ENCODE results near the gene PTPRN2.

Gene PTPRN2

DNA sequence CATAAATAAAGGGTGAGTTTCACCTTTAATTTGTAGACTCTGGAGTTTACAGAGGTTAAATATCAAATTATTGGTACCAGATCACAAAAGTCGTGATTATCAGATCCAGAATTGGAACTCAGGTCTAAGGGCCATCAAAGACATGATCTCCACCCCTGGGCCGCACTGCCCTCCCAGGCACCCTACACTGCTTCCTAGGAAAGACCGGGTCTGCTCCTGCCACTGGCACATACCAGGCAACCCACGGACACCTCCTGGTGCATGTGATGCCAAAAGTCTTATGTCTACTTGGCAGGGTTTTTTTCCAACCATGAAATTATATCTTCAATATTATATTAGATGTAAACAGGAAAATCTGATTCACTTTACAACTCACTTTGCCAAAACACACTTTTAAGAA is 452.8 kb downstream of the PTPRN2 start:
- DNase-seq (ENCODE audit: low read depth): no peak

GRCh38 chr7:158133515-158134271 is 453.9 kb downstream of the PTPRN2 start:
- DNase-seq (ENCODE audit: low read depth): no peak

DNA sequence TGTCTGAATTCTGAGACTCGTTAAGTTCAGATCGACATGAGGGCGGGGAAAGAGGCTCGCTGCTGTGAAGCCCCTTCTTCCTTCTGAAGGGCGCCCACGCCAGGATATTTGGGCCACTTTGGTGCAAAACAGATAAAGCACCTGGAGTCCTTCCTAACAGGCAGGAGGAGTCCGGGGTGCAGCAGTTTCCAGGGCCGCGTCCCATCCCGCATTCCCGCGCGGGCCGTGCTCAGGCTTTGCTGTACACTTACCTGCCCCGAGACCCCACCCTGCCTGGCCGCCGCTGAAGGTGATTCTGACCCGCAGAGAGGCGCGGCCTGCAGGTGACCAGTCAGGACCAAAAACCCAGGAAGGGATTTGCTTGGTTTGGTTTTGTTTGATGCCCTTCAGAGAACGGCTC is 454.6 kb downstream of the PTPRN2 start:
- no peak for DNase-seq (ENCODE audit: low read depth)

GRCh38 chr7:158130023-158130409 is 457.6 kb downstream of the PTPRN2 start:
- DNase-seq (ENCODE audit: low read depth): no peak

DNA sequence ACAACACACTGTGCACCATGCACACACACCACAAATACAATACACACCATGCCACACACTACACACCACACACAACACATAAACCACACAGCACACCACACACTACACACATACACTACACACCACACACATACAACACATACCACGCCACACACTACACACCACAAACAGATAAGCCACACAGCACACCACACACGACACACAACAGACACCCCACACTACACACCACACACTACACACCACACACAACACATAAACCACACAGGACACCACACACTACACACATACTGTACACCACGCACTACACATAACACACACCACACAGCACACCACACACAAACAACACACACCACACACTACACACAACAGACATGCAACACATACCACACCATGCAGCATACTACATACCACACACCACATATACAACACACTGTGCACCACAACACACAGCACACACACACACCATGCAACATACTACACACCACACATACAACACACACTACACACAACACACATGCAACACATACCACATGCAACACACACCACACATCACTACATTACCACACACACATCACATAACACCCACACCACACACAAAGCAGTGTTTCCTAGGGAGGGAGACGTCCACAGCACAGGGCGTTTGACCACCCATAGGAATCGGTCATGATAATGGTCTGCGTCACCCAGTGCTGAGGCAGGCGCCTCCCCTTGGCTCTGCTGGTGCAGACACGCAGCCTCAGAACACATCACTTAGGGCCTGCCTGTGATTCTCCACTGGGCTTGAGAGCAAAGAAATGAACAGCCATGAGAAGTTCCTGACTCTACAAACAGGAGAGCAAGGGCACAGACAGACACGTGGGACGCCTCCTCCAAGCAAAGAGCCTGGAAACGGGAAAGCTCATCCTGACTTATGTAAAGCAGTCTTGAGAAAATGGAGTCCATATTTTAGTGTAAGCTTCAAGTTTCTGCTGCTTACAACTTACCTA is 458.3 kb downstream of the PTPRN2 start:
- DNase-seq (ENCODE audit: low read depth): no peak

DNA sequence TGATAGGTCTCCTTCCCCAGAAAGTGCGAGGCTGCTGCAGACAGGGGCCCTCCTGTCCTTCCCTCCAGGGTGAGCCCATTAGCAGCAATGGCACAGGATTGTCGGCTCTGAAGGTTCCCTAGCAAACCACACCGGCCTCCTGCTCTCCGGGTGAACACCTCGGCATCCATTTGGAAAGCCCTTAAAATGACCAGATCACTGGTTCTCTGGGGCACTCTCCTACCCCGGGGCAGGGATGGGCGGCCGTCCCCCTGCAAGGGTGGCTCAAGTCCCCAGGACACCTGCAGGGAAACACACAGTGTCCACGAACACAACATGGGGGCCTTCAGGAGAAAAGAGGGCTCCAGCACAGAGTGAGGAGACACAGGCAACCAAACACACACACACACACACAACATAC is 459.1 kb downstream of the PTPRN2 start:
- DNase-seq (ENCODE audit: low read depth): no peak

DNA sequence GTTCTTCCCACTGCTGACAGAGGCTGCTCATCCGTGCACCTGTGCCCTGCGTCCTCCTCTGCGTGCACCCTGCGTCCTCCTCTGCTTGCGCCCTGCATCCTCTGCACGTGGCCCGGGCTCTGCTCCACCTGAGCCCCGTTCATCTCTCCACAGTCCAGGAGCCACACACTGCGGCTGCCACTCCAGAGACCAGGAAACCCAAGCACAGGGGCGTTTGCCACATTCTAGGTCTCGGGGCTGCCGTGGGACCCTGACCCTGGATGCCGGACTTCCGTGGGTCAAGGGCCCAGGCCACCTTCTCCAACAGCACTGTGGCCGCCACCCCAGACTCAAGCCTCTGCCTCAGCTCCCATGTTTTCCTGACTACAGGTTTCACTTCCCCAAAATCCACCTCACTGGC is 460.4 kb downstream of the PTPRN2 start:
- DNase-seq (ENCODE audit: low read depth): no peak

DNA sequence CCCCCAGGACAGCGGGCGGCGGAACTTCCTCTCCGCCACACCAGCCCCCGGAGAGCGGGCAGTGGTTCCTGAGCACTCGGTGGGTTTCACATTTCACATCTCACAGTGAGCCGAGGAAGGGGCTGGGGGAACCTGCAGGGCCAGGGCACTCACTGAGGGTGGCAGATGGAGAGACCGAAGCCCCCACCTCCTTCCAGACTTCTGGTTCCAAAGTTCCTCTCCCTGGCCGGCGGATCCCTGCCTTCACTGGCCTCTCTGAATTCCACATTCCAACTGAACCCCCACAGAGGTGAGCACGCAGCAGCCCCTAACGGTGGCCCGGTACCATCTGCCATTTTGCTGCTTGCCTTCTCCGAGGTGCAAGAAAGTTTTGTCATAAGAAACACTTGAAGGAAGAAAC is 461.0 kb downstream of the PTPRN2 start:
- no peak for DNase-seq (ENCODE audit: low read depth)

DNA sequence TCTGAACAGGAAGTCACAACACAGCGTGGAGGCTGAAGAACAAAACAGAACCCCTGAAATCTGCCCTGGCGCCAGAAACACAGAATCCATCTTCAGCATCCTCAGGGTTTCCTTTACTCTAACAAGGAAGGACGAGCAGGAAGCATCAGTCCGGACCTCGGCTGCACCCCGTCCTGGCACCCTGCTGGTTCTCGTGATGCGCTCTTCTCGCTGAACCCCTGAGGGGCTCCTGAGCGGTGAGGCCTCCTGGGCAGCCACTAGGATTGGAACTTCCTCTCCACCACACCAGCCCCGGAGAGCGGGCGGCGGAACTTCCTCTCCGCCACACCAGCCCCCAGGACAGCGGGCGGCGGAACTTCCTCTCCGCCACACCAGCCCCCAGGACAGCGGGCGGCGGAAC is 461.9 kb downstream of the PTPRN2 start:
- DNase-seq (ENCODE audit: low read depth): no peak

- DNase-seq (ENCODE audit: low read depth): no peak
Measured at GRCh38 chr7:158125091-158125490, 462.5 kb downstream of the PTPRN2 start.

DNA sequence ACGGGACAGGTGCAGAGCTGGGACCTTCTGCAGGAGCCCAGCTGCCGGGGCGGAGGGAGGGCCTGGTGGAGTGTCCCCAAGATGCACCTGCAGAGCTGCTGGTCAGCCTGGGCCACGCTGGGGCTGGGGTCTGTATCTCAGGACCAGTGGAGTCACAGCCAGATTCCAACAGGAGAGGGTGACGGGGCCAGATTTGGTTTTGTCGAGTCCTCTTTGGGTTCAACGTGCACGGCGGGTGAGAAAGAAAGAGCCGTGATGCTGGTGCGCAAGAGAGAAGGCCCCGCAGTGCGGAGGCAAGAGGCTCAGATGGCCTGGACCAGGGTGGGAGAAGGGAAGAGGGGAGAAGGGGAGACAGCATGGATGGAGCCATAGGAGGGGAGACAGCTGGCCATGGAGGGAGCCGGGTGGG is 462.9 kb downstream of the PTPRN2 start:
- DNase-seq (ENCODE audit: low read depth): no peak

DNA sequence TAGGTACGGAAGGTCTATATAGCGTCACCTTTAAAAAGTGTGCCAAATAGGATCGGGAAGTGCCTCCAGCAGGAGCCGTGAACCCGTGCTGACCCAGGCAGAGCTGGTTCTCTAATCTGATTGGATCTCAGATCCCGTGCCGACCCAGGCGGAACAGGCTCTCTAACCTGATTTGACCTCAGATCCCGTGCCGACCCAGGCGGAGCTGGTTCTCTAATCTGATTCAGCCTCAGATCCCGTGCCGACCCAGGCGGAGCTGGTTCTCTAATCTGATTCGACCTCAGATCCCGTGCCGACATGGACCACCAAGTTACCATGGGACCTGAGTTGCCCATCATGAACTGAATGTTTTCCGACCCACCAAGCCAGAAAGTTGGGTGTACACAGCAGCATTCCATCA is 463.9 kb downstream of the PTPRN2 start:
- DNase-seq (ENCODE audit: low read depth): no peak

DNA sequence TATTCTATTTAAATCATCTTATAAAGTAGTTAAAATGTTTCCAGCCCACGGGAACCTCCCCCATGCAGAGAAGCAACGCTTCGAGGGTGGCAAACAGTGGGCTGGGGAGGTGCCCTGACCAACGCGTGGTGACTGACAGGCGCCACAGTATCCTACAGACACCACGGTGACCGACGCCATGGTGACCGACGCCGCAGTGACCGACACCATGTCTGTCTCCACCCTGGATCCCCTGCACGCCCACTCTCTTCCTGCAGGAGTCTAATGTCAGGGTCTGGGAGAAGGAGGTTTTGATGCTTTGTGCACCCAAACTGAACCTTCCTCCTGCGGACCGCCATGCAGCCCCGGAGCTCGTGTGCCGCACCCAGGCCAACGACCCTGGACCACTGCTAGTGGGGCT is 464.4 kb downstream of the PTPRN2 start:
- no peak for DNase-seq (ENCODE audit: low read depth)

DNA sequence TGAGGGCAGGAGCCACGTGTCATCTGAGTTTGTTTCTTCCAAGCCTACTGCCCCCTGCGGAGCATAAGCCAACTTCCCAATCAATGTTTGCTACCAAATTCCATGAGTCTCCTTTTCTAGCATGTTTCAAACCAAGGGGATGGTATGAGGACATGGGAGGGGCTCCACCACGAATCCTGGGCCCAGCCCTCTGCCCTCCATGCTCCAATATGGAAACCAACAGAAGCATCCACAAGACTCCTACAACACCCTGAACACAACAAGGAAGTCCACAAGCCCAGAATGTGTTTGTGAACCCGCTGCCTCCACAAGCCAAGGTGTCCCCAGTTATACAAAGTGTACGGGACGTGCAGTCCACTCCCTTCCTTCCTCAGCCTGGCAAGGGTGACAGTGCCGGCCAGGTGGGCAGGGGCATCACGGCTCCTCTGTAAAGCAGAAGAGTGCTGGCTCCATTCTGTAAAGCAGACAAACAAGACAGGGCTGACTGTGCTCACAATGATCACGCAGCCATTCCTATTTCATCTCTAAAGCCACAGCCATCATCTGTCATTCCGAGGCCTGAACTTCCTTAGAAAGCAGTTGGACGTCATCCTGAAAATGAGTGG is 466.1 kb downstream of the PTPRN2 start:
- no peak for DNase-seq (ENCODE audit: low read depth)

GRCh38 chr7:158120716-158121115 is 466.9 kb downstream of the PTPRN2 start:
- DNase-seq (ENCODE audit: low read depth): no peak

DNA sequence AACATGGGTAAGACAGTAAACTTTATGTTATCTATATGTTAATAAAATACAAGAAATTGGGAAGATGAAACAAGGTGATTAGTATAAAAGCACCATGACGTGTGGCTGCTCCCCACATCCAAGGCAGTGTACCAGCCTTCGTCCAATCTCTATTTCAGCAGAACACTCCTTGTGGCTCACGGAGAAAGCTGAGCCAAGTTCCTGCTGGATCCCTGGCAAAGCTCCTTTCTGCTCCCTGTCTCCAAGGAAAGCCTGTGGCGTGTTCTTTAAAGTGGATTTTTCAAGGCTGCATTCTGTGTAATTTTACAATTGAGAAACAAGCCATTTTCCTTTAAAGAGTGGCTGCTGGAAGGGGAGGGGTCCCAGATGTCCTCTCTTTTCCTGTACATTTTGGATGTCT is 467.3 kb downstream of the PTPRN2 start:
- DNase-seq (ENCODE audit: low read depth): no peak

- no peak for DNase-seq (ENCODE audit: low read depth)
Measured at GRCh38 chr7:158117341-158118222, 470.0 kb downstream of the PTPRN2 start.

GRCh38 chr7:158116235-158116634 is 471.4 kb downstream of the PTPRN2 start:
- no peak for DNase-seq (ENCODE audit: low read depth)

GRCh38 chr7:158114056-158114850 is 473.4 kb downstream of the PTPRN2 start:
- DNase-seq (ENCODE audit: low read depth): no peak

- DNase-seq (ENCODE audit: low read depth): no peak
Measured at GRCh38 chr7:158113321-158114025, 474.1 kb downstream of the PTPRN2 start.
